Stimulated activated CD4-positive, alpha-beta T cell treated with anti-CD3 and anti-CD28 coated beads, Interleukin-12 subunit alpha, Interleukin-12 subunit beta, amount 100 ng/mL, for 24 hours (primary cell): Measurements from ENCODE around the gene GNL3.

Experiments used
- DNase-seq, 2 experiments: peaks; one replicate each; pipeline ENCODE4 v3.0.0-alpha.2; 2020; ENCODE audit warnings: low read depth in 2 of 2

GNL3 gene

GRCh38 chr3:52685285-52685708 is 535 bp upstream of the GNL3 start:
- peak; percentile 65 to 79 for DNase-seq

GRCh38 chr3:52688266-52688665 is 2.4 kb downstream of the GNL3 start:
- DNase-seq = no peak

GRCh38 chr3:52689151-52689550 is 3.3 kb downstream of the GNL3 start:
- DNase-seq = no peak

- no peak for DNase-seq
Measured at GRCh38 chr3:52690560-52690959, 4.7 kb downstream of the GNL3 start.

- no peak for DNase-seq
Measured at GRCh38 chr3:52693071-52693470, 7.2 kb downstream of the GNL3 start.

DNA sequence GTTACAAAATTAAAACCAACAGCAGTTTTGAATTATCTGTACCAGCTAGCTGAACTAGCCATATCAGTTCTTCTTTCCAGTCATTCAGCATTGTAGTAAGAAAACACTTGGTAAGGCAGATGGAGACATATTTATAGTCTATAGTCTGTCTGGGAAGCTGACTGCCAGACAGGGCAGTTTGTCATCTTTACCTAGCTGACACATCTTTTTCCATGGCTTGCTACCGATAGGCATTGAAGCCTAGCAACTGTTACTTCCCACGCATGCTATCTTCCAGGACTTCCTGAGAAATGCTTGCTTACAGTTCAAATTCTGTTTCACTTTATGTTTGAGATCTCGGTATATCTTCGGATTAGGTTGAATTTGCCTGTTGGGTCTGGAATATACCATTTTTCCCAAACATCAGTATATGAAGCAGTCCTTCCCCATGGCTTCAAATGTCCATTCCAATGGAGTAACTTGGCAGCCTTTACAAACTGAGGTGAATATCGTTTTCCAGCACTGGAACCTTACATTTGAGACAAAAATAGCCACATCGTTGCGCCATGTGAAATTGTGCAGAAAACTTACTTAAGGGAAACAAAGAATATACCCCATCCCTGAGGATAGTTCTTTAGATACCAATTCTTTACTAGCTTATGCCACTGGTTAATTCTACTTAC is 8.8 kb downstream of the GNL3 start:
- no peak for DNase-seq

GRCh38 chr3:52695798-52696671 is 10.2 kb downstream of the GNL3 start:
- DNase-seq = no peak

- DNase-seq = no peak
Measured at GRCh38 chr3:52696830-52697631, 11.2 kb downstream of the GNL3 start.

GRCh38 chr3:52697632-52697965 is 11.8 kb downstream of the GNL3 start:
- DNase-seq = no peak

- no peak for DNase-seq
Measured at GRCh38 chr3:52703341-52703740, 17.5 kb downstream of the GNL3 start.

GRCh38 chr3:52704611-52705437 is 19.0 kb downstream of the GNL3 start:
- DNase-seq = peak in 1 of 2 experiments; percentile 16

- DNase-seq = no peak
Measured at GRCh38 chr3:52705438-52705687, 19.5 kb downstream of the GNL3 start.

GRCh38 chr3:52705688-52706686 is 20.2 kb downstream of the GNL3 start, which contains the start of the genes GLT8D1 and SPCS1:
Gene GLT8D1 (minus strand): TSS chr3:52705791. CDS start chr3:52700460, 5,331 bp downstream.
Gene SPCS1 (plus strand): TSS chr3:52706106. CDS start chr3:52706247, 141 bp downstream.
- DNase-seq = peak; percentile 68 to 77

DNA sequence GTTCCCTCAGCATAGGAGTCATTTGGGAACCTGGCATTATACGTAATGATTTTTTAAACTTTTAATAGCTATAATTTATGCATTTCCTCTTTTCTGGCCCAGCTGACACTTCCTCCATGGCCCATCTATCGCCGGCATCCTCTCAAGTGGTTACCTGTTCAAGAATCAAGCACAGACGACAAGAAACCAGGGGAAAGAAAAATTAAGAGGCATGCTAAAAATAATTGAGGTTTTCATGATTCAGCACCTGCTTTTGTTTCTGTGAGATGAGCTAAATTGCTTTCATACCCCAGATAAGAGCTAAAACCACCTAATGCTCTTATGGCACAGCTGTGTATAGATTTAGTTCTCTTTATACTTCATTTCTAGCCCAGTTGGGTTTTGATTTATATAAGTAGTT is 21.8 kb downstream of the GNL3 start:
- no peak for DNase-seq

- no peak for DNase-seq
Measured at GRCh38 chr3:52710512-52710911, 24.7 kb downstream of the GNL3 start.

DNA sequence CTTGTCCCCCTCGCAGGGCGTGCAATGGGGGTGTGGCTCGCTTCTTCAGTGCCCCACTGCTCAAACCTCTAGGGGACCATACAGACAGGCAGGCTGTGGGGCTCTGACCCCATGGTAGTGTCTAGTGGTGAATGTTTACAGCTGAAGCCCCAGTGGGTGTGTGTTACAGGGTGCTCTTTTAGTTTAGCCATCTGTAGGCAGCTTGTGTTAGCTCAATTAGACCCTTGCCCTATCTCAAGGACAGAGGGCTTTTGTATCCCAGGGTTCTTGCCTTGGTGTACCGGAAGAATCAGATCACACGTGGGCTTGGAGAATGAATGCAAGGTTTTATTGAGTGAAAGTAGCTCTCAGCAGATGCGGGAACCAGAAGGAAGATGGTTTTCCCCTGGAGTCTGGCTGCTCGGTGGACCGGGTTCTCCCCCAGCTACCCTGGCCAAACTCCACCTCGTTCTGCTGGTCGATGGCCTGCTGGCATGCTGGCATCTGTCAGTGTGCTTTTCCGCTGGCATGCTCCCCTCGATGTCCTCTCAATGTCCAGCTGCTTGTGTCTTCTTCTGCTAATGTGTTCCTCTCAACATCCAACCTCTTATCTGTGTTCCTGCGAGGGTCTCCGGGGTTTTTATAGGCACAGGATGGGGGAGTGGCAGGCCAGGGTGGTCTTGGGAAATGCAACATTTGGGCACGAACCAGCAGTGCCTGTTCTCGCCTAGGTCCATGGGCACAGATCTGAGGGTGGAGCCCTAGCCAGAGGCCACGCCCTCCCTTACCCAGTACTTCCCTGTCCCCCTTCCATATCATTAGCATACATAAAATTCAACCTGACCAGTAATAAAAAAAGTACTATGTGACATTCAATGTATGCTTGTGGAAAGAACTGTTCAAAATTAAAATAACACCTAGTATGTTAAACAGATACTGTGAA is 26.7 kb downstream of the GNL3 start:
- DNase-seq = no peak

DNA sequence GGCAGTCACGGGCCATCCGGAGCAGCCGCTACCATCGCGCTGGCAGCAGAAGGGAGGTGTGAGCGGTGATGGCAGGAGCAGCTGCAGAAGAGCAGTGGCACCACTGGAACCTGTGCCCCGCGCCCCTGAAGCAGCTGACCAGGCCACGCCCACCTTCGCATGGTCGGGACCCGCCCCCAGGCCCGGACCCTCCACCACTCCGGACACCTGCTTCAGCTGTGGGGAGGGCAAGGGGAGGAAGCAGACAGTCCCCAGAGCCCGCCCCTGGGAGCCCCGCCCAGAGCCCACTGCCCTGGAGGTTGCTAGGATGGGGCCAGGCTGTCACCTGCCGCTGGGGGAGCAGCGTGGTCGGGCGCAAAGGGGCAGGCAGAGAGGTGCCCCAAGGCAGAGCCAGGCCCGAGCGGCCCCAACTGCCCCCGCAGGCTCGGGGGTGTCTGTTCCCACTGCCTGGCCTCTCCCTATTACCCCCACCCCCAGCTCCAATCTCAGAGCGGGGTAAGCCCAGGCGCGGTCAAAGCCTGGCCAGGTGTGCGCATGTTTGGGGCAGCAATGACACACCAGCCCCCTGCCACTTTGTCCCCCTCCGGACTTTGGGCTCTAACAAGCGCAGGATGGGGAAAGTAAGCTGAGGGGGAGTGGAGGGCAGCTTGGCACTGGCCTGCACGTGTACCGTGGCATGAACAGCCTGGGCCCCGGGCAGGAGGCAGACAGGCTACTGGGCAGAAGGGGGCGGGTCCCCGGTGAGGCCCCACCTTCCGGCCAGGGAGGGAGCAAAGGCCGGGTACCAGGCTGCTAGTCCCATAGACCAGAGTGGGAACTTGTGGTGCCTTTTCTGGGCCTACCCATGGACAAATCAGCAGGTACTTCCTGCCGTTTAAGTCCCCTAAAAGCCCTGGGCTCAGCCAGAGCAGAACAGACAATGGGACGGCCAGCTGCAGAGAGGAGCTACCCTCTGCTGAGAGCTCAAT is 28.8 kb downstream of the GNL3 start:
- DNase-seq = no peak

DNA sequence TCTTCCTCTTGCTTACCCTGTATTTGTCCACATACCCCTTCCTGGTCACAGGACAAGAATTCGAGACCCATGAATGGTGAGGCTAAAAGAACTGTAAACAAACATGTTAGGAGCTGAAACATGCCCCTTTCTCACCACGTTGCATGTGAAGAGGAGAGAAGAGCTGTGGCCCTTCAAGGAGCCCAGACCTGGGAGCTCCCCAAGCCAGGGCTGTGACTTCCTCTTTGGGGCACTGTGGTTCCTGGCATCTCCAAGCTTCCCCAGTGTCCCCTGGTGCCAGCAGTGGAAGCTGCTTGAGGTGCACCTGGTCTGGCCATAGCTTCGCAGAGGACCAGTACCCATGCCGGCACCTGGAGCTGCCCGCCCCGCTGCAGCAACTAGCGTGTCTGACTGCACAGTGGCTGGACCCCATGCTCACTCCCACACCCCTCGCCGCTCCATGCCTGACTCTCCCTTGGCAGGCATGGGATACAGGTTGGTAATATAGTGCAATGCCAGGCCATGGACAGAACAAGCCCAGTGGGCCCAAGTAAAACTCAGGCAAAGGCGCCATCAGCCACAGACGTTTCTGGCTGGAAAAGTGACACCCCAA is 30.0 kb downstream of the GNL3 start:
- no peak for DNase-seq
